Measurements from ENCODE around the gene OSTN. TPM values are rescaled to one million over a fixed set of nuclear protein-coding genes. Genes with fewer than 3 reads are reported as not detected.

Gene OSTN
- total RNA-seq, 1 donor from 2014 or later = not detected

GRCh38 chr3:191255156-191255555 lies 56.1 kb downstream of the OSTN start:
- Mint-ChIP-seq H3K36me3 (ENCODE audit: low read depth, unreplicated experiment) (no peaks in the 10 kb centered on the region), H3K27me3 (ENCODE audit: unreplicated experiment) (no peaks in the 10 kb centered on the region), H3K4me1 (ENCODE audit: unreplicated experiment) (peaks cover 9% of the 10 kb centered on the region), H3K27ac (ENCODE audit: unreplicated experiment) (no peak overlapping the region), H3K9me3 (ENCODE audit: unreplicated experiment) (no peaks in the 10 kb centered on the region), H3K4me3 (ENCODE audit: unreplicated experiment) (no peak overlapping the region)
- no peak for TF ChIP-seq CTCF (IDR thresholded peaks at IDR 0.05; ENCODE audit: unreplicated experiment)
- DNase-seq (ENCODE audit: low spot score) = no peak

GRCh38 chr3:191256405-191256804 lies 57.4 kb downstream of the OSTN start:
- no peak for DNase-seq (ENCODE audit: low spot score)
- H3K4me3 Mint-ChIP-seq (ENCODE audit: unreplicated experiment) = no peak overlapping the region
- H3K27me3 Mint-ChIP-seq (ENCODE audit: unreplicated experiment) = no peaks in the 10 kb centered on the region
- no peaks in the 10 kb centered on the region for H3K9me3 Mint-ChIP-seq (ENCODE audit: unreplicated experiment)
- no peak overlapping the region for H3K27ac Mint-ChIP-seq (ENCODE audit: unreplicated experiment)
- TF ChIP-seq CTCF (IDR thresholded peaks at IDR 0.05; ENCODE audit: unreplicated experiment) = no peak
- H3K36me3 Mint-ChIP-seq (ENCODE audit: low read depth, unreplicated experiment) = no peaks in the 10 kb centered on the region
- H3K4me1 Mint-ChIP-seq (ENCODE audit: unreplicated experiment) = peaks cover 9% of the 10 kb centered on the region

- Mint-ChIP-seq H3K27me3 (ENCODE audit: unreplicated experiment) (no peaks in the 10 kb centered on the region), H3K9me3 (ENCODE audit: unreplicated experiment) (no peaks in the 10 kb centered on the region), H3K36me3 (ENCODE audit: low read depth, unreplicated experiment) (no peaks in the 10 kb centered on the region), H3K4me3 (ENCODE audit: unreplicated experiment) (no peak overlapping the region), H3K4me1 (ENCODE audit: unreplicated experiment) (peaks cover 9% of the 10 kb centered on the region), H3K27ac (ENCODE audit: unreplicated experiment) (no peak overlapping the region)
- no peak for TF ChIP-seq CTCF (IDR thresholded peaks at IDR 0.05; ENCODE audit: unreplicated experiment)
- no peak for DNase-seq (ENCODE audit: low spot score)
These were observed 58.2 kb downstream of the OSTN start for GRCh38 chr3:191257286-191257685.

- Mint-ChIP-seq H3K4me3 (ENCODE audit: unreplicated experiment) (no peak overlapping the region), H3K4me1 (ENCODE audit: unreplicated experiment) (peaks cover 9% of the 10 kb centered on the region), H3K9me3 (ENCODE audit: unreplicated experiment) (no peaks in the 10 kb centered on the region), H3K27ac (ENCODE audit: unreplicated experiment) (no peak overlapping the region), H3K36me3 (ENCODE audit: low read depth, unreplicated experiment) (no peaks in the 10 kb centered on the region), H3K27me3 (ENCODE audit: unreplicated experiment) (no peaks in the 10 kb centered on the region)
- TF ChIP-seq CTCF (IDR thresholded peaks at IDR 0.05; ENCODE audit: unreplicated experiment) = no peak
- DNase-seq (ENCODE audit: low spot score) = no peak
These were observed 60.4 kb downstream of the OSTN start for GRCh38 chr3:191259486-191259885.

GRCh38 chr3:191260431-191261303 lies 61.6 kb downstream of the OSTN start:
- no peaks in the 10 kb centered on the region for H3K27me3 Mint-ChIP-seq (ENCODE audit: unreplicated experiment)
- DNase-seq (ENCODE audit: low spot score) = no peak
- no peak overlapping the region for H3K27ac Mint-ChIP-seq (ENCODE audit: unreplicated experiment)
- H3K4me1 Mint-ChIP-seq (ENCODE audit: unreplicated experiment) = peaks cover 5% of the 10 kb centered on the region
- TF ChIP-seq CTCF (IDR thresholded peaks at IDR 0.05; ENCODE audit: unreplicated experiment) = no peak
- H3K4me3 Mint-ChIP-seq (ENCODE audit: unreplicated experiment) = no peak overlapping the region
- H3K9me3 Mint-ChIP-seq (ENCODE audit: unreplicated experiment) = no peaks in the 10 kb centered on the region
- H3K36me3 Mint-ChIP-seq (ENCODE audit: low read depth, unreplicated experiment) = no peaks in the 10 kb centered on the region

Measured in endothelial cell (in vitro differentiated cells).